Measurements from ENCODE around the gene PALM3. TPM values are rescaled to one million over a fixed set of nuclear protein-coding genes. Genes with fewer than 3 reads are reported as not detected.

The PALM3 gene
- total and polyA plus RNA-seq, 2 experiments from 2014 or later: 2.1 to 3.4 TPM

DNA sequence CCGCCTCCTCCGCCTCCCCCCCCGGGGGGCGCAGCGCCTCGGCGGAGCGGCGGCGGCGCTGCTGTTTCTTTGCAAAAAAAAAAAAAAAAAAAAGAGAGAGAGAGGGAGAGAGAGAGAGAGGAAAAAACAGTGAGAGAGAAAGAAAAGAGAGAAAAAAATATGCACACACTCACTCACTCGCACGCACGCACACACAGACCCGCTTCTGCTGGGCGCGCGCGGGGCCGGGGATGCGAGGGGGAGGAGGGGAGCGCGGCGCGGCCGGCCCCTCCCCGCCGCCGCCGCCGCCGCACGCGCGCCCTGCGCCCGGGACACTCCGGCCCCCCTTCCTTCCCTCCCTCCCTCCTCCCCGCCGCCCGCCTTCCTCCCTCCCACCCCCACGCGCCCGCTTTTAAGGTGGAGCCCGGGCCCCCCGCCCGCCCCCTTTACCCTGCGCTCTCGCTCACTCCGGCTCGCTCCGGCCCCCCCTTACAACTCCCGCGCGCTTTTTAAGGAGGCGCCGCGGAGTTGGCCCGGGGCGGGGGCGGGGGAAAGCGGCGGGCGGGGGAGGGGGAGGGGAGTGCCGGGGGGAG is 28.7 kb upstream of the PALM3 start, which contains the start of gene SAMD1:
TSS of gene SAMD1 (minus strand) at position 243 of the 572 bp plus-strand sequence.
- peak within 1 kb of the TSS; percentile 92 for H2AFZ ChIP-seq
- H3K36me3 ChIP-seq (replicated peaks; ENCODE audit: insufficient read depth, low read depth): no peaks in the 10 kb centered on the region
- H3K27ac ChIP-seq: peak within 1 kb of the TSS; percentile 98
- peak within 1 kb of the TSS; percentile 93 for H3K4me3 ChIP-seq
- TF ChIP-seq, protein P1, sequence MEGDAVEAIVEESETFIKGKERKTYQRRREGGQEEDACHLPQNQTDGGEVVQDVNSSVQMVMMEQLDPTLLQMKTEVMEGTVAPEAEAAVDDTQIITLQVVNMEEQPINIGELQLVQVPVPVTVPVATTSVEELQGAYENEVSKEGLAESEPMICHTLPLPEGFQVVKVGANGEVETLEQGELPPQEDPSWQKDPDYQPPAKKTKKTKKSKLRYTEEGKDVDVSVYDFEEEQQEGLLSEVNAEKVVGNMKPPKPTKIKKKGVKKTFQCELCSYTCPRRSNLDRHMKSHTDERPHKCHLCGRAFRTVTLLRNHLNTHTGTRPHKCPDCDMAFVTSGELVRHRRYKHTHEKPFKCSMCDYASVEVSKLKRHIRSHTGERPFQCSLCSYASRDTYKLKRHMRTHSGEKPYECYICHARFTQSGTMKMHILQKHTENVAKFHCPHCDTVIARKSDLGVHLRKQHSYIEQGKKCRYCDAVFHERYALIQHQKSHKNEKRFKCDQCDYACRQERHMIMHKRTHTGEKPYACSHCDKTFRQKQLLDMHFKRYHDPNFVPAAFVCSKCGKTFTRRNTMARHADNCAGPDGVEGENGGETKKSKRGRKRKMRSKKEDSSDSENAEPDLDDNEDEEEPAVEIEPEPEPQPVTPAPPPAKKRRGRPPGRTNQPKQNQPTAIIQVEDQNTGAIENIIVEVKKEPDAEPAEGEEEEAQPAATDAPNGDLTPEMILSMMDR (IDR thresholded peaks at IDR 0.05; ENCODE audit: poor library complexity): no peak
- no peak for TF ChIP-seq EZH2 (IDR thresholded peaks at IDR 0.05; ENCODE audit: borderline replicate concordance)
- TF ChIP-seq EZH2phosphoT487 (IDR thresholded peaks at IDR 0.05; ENCODE audit: low read depth, severe bottlenecking, unreplicated experiment): no peak
- peaks cover 7% of the 10 kb centered on the region for H4K20me1 ChIP-seq (ENCODE audit: insufficient read depth, poor library complexity, severe bottlenecking)
- H3K9me3 ChIP-seq (ENCODE audit: low read depth): no peaks in the 10 kb centered on the region
- no peaks in the 10 kb centered on the region for H3K4me1 ChIP-seq (ENCODE audit: insufficient read depth)
- H3K4me2 ChIP-seq: peak within 1 kb of the TSS; percentile 96
- H3K9me2 ChIP-seq (replicated peaks; ENCODE audit: insufficient read depth): no peaks in the 10 kb centered on the region
- peak; percentile 95 for DNase-seq (ENCODE audit: low spot score)
- WGBS (ENCODE audit: low lambda C conversion rate, missing lambda C conversion rate): no CpG with 5 or more reads among the region's 65 CpGs
- H3K27me3 ChIP-seq: no peaks in the 10 kb centered on the region
- H3K79me2 ChIP-seq: peaks cover 6% of the 10 kb centered on the region

DNA sequence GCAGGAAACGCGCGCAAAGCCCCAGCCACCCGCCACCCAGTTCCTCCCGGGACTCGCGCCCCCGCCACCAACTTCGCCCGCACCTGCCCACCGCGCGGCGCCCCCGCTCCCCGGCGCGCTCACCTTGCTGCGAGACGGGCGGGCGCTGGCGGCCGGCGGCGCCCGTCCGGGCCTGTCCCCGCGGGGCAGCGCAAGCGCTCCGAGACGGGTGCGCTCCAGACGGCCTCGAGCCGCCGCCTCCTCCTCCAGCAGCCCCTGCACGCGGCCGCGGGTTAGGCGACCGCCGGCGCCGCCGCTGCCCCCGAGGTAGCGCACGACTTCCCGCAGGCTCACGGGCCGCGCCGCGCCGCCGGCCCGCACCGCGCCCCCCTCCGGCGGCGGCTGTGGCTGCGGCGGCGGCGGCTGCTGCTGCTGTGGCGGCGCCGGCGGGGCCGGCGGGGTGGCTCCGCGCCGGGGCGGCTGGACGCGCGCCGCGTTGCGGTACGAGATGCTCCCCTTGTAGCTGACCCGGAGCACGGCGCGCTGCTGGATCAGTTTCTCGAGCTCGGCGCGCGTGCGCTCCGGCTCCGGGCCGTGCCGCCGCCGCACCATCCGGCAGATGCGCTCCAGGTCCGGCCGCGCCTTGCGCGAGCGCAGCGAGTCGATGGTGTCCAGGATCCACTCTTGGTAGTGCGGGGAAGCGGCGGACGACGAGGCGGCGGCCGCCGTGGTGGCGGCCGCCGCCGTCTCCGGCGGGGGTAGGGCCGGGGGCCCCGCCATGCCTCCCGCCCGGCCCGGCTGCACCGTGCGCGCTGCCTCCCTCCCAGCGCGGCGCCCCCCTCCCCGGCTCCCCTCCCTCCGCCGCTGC is 28.0 kb upstream of the PALM3 start:
- no peaks in the 10 kb centered on the region for H3K9me3 ChIP-seq (ENCODE audit: low read depth)
- H3K27me3 ChIP-seq: no peaks in the 10 kb centered on the region
- no peaks in the 10 kb centered on the region for H3K36me3 ChIP-seq (replicated peaks; ENCODE audit: insufficient read depth, low read depth)
- peak; percentile 79 for DNase-seq (ENCODE audit: low spot score)
- H3K27ac ChIP-seq: peak overlapping the region; percentile 79
- peaks cover 6% of the 10 kb centered on the region for H3K79me2 ChIP-seq
- no peak overlapping the region for H2AFZ ChIP-seq
- H3K4me3 ChIP-seq: peak overlapping the region; percentile 79
- peaks cover 7% of the 10 kb centered on the region for H4K20me1 ChIP-seq (ENCODE audit: insufficient read depth, poor library complexity, severe bottlenecking)
- TF ChIP-seq EZH2 (IDR thresholded peaks at IDR 0.05; ENCODE audit: borderline replicate concordance): no peak
- WGBS (ENCODE audit: low lambda C conversion rate, missing lambda C conversion rate): under 1% methylated on average over 69 of the region's 142 CpGs
- H3K4me2 ChIP-seq: peak overlapping the region; percentile 96
- H3K4me1 ChIP-seq (ENCODE audit: insufficient read depth): no peaks in the 10 kb centered on the region
- no peaks in the 10 kb centered on the region for H3K9me2 ChIP-seq (replicated peaks; ENCODE audit: insufficient read depth)

DNA sequence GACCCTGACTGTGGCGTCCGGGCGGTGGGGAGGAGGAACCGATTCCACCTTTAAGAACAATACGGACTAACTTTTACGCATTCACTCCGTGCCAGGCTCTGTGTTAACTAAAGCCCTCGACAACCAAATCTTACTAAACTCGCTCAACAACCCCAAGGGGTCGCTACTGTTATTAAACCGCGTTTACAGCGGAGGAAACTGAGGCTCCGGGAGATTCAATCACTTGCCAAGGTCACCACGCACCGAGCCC is 27.5 kb upstream of the PALM3 start:
- TF ChIP-seq EZH2 (IDR thresholded peaks at IDR 0.05; ENCODE audit: borderline replicate concordance): no peak
- no peak for TF ChIP-seq EZH2phosphoT487 (IDR thresholded peaks at IDR 0.05; ENCODE audit: low read depth, severe bottlenecking, unreplicated experiment)
- TF ChIP-seq, protein P1 (IDR thresholded peaks at IDR 0.05; ENCODE audit: poor library complexity): peak; percentile 15
- DNase-seq (ENCODE audit: low spot score): peak; percentile 34
- peak overlapping the region; percentile 92 for H3K4me2 ChIP-seq
- WGBS (ENCODE audit: low lambda C conversion rate, missing lambda C conversion rate): 10% methylated on average over 16 of the region's 16 CpGs
- no peak overlapping the region for H3K27ac ChIP-seq
- H3K79me2 ChIP-seq: peaks cover 6% of the 10 kb centered on the region
- no peaks in the 10 kb centered on the region for H3K36me3 ChIP-seq (replicated peaks; ENCODE audit: insufficient read depth, low read depth)
- peaks cover 7% of the 10 kb centered on the region for H4K20me1 ChIP-seq (ENCODE audit: insufficient read depth, poor library complexity, severe bottlenecking)
- H3K27me3 ChIP-seq: no peaks in the 10 kb centered on the region
- no peaks in the 10 kb centered on the region for H3K9me3 ChIP-seq (ENCODE audit: low read depth)
- H3K4me1 ChIP-seq (ENCODE audit: insufficient read depth): no peaks in the 10 kb centered on the region
- no peak overlapping the region for H2AFZ ChIP-seq
- H3K4me3 ChIP-seq: peak overlapping the region; percentile 52
- H3K9me2 ChIP-seq (replicated peaks; ENCODE audit: insufficient read depth): no peaks in the 10 kb centered on the region

All from hepatocyte (in vitro differentiated cells).